B cell (primary cell): ENCODE measurements around the gene MCOLN3. TPM values are rescaled to one million over a fixed set of nuclear protein-coding genes. Genes with fewer than 3 reads are reported as not detected.

Experiments
- ATAC-seq: fragments of 200-7000 bp; cut with Tn5 transposase; one replicate; pipeline ENCODE4 v1.10.0; 2021; ENCODE audit warnings: low read depth, mild to moderate bottlenecking, moderate number of reproducible peaks, moderate library complexity
- CTCF ChIA-PET: fragments of 350-600 bp; sonication (Branson Sonifier 250); formaldehyde crosslinking; loops from one replicate; lab custom pipeline; 2021; ENCODE audit warnings: antibody characterized with exemption, inconsistent platforms; lab: Charles Lee
- POLR2A ChIA-PET: fragments of 350-600 bp; sonication (Branson Sonifier 250); formaldehyde crosslinking; loops from one replicate; lab custom pipeline; 2021; ENCODE audit warnings: antibody characterized with exemption; lab: Charles Lee
- DNase-seq: peaks from one replicate; pipeline ENCODE4 v3.0.0; 2013
- H2AFZ ChIP-seq: 2 replicates; pipeline ENCODE4 v1.6.1; 2012; ENCODE audit warnings: mild to moderate bottlenecking, low read depth, low read length; ENCODE audit not compliant: insufficient read depth, poor library complexity, severe bottlenecking
- H3K27ac ChIP-seq, 2 donors: 1 replicate in 1 of 2; 2 replicates in 1 of 2; pipeline ENCODE4 v1.5.1; 2012 to 2013; ENCODE audit warnings: low read length in 2 of 2, mild to moderate bottlenecking in 2 of 2, moderate library complexity in 1 of 2
- H3K27me3 ChIP-seq, 4 experiments: fragments of 200-600 bp in 1 of 4; sonication (generic) in 1 of 4; replicated peaks in 1 of 4; 1 replicate in 2 of 4; 2 replicates in 2 of 4; pipeline versions ENCODE4 v1.6.1 to v1.7.0; 2013 to 2016; ENCODE audit warnings: low read length in 3 of 4, mild to moderate bottlenecking in 2 of 4, mixed read lengths in 1 of 4, moderate library complexity in 1 of 4; ENCODE audit not compliant: insufficient read depth in 4 of 4, control insufficient read depth in 3 of 4; ENCODE audit errors: control extremely low read depth in 1 of 4
- H3K36me3 ChIP-seq, 2 experiments: replicated peaks in 1 of 2; 1 replicate in 1 of 2; 2 replicates in 1 of 2; pipeline versions ENCODE4 v1.6.1 to v1.7.1; 2013; ENCODE audit warnings: low read length in 1 of 2; ENCODE audit not compliant: insufficient read depth in 2 of 2, control insufficient read depth in 1 of 2; ENCODE audit errors: control extremely low read depth in 1 of 2, extremely low read depth in 1 of 2
- H3K4me1 ChIP-seq, 2 donors: fragments of 200-600 bp in 1 of 2; sonication (generic) in 1 of 2; 1 replicate in 1 of 2; 2 replicates in 1 of 2; pipeline versions ENCODE4 v1.5.1 to v1.6.1; 2013 to 2017; ENCODE audit warnings: low read length in 2 of 2; ENCODE audit not compliant: control insufficient read depth in 2 of 2, insufficient read depth in 2 of 2
- H3K4me2 ChIP-seq: replicated peaks from 2 replicates; pipeline ENCODE3; 2012; ENCODE audit warnings: mild to moderate bottlenecking, low read depth, low read length; ENCODE audit not compliant: poor library complexity, severe bottlenecking
- H3K4me3 ChIP-seq, 5 experiments: fragments of 200-600 bp in 1 of 5; sonication (generic) in 1 of 5; 1 replicate in 3 of 5; 2 replicates in 2 of 5; pipeline versions ENCODE4 v1.5.1 to v1.7.0; 2011 to 2016; ENCODE audit warnings: low read length in 4 of 5, mild to moderate bottlenecking in 4 of 5, low read depth in 2 of 5, control low read depth in 1 of 5, moderate library complexity in 1 of 5; ENCODE audit not compliant: insufficient read depth in 1 of 5; ENCODE audit errors: control extremely low read depth in 1 of 5, extremely low read depth in 1 of 5
- H3K79me2 ChIP-seq: fragments of 200-600 bp; sonication (generic); one replicate; pipeline ENCODE4 v1.6.0; 2016; ENCODE audit warnings: low read length; ENCODE audit not compliant: control insufficient read depth, insufficient read depth
- H3K9ac ChIP-seq: fragments of 200-600 bp; sonication (generic); 2 replicates; pipeline ENCODE4 v1.6.1; 2017; ENCODE audit warnings: mild to moderate bottlenecking, low read length, moderate library complexity
- H3K9me3 ChIP-seq, 3 donors: one replicate each; pipeline versions ENCODE4 v1.6.1 to v1.7.1; 2013; ENCODE audit warnings: low read length in 2 of 3; ENCODE audit not compliant: control insufficient read depth in 2 of 3, insufficient read depth in 1 of 3; ENCODE audit errors: control extremely low read depth in 1 of 3
- H4K20me1 ChIP-seq: 2 replicates; pipeline ENCODE4 v1.6.0; 2012; ENCODE audit warnings: mild to moderate bottlenecking, low read length; ENCODE audit not compliant: insufficient read depth, control insufficient read depth, poor library complexity, severe bottlenecking
- H3K27ac Mint-ChIP-seq: one replicate; pipeline ENCODE4 v1.8.0; 2021; ENCODE audit warnings: mixed read lengths
- H3K27me3 Mint-ChIP-seq: one replicate; pipeline ENCODE4 v1.8.0; 2021; ENCODE audit warnings: mixed read lengths
- H3K4me1 Mint-ChIP-seq: one replicate; pipeline ENCODE4 v1.8.0; 2021; ENCODE audit warnings: mixed read lengths
- H3K4me3 Mint-ChIP-seq: one replicate; pipeline ENCODE4 v1.8.0; 2021; ENCODE audit warnings: mixed read lengths
- H3K9me3 Mint-ChIP-seq: one replicate; pipeline ENCODE4 v1.8.0; 2022; ENCODE audit warnings: mixed read lengths; ENCODE audit not compliant: insufficient read depth
- EZH2 ChIP-seq: IDR thresholded peaks from 2 replicates; pipeline ENCODE4 v1.6.1; 2012; ENCODE audit warnings: borderline replicate concordance, low read depth, mild to moderate bottlenecking, moderate library complexity, low read length; ENCODE audit not compliant: insufficient read depth, poor library complexity, severe bottlenecking
- WGBS: methylation state at CpG from one replicate; pipeline ENCODE4 v1.1.5; 2013; ENCODE audit warnings: missing lambda C conversion rate; ENCODE audit not compliant: insufficient coverage; 5-methylcytosine and 5-hydroxymethylcytosine counted together
- intact Hi-C: fragments of 100-400 bp; cut with micrococcal nuclease; formaldehyde crosslinking; loops from one replicate; pipeline ENCODE4 v1.10.0; 2022
- polyA plus RNA-seq: library from polyadenylated mRNA; depleted of rRNA; stranded (reverse); fragments of >200 nt; gene quantifications from 2 replicates; pipeline ENCODE4 v1.2.3, GENCODE V29; 2012
- total RNA-seq, 2 donors: library from RNA; stranded (reverse); fragments of 120-200 nt in 1 of 2; gene quantifications; 1 replicate in 1 of 2; 2 replicates in 1 of 2; pipeline versions ENCODE4 v1.2.3 to v1.2.4, GENCODE V29; 2013 to 2022
- TF ChIP-seq, protein P1 (sequence below): fragments of 200-600 bp; IDR thresholded peaks from one replicate; pipeline ENCODE4 v1.8.0; 2022; ENCODE audit warnings: antibody characterized with exemption, mild to moderate bottlenecking

Gene MCOLN3
- total and polyA plus RNA-seq, 2 donors (not counting 1 experiment from before 2014, with no cell fraction given), result 0.10 TPM; not detected in 1

DNA sequence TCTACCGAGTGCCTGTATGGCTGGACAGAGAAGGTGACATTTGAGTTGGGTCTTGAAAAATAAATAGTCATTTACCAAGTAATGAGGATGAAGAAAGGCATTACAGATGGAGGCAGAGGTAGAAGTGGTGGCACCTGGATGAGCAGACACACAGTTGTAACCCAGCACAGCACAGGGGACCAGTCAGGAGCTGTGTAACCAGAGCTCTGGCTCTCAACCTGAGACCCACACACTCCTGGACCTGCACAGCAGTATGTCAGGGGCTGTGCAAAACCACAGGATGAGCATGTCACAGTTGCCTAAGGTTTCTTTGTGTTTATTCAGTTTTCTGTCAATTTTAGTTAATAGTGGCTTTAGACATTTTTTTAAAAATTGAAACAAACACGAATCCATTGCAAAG lies 11.3 kb upstream of the MCOLN3 start:
- no peak for TF ChIP-seq EZH2
- TF ChIP-seq, protein P1, sequence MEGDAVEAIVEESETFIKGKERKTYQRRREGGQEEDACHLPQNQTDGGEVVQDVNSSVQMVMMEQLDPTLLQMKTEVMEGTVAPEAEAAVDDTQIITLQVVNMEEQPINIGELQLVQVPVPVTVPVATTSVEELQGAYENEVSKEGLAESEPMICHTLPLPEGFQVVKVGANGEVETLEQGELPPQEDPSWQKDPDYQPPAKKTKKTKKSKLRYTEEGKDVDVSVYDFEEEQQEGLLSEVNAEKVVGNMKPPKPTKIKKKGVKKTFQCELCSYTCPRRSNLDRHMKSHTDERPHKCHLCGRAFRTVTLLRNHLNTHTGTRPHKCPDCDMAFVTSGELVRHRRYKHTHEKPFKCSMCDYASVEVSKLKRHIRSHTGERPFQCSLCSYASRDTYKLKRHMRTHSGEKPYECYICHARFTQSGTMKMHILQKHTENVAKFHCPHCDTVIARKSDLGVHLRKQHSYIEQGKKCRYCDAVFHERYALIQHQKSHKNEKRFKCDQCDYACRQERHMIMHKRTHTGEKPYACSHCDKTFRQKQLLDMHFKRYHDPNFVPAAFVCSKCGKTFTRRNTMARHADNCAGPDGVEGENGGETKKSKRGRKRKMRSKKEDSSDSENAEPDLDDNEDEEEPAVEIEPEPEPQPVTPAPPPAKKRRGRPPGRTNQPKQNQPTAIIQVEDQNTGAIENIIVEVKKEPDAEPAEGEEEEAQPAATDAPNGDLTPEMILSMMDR, result no peak
- Histone ChIP-seq H3K36me3 (no peaks in the 10 kb centered on the region), H3K4me3 (no peak overlapping the region), H3K9me3 (no peaks in the 10 kb centered on the region), H2AFZ (no peak overlapping the region), H3K9ac (no peak overlapping the region), H3K27ac (no peak overlapping the region), H3K4me1 (peaks cover 10 to 13% of the 10 kb centered on the region in 2 donors), H3K27me3 (peaks cover 0 to 5% (median 0%) of the 10 kb centered on the region in 4 experiments), H3K4me2 (no peak overlapping the region), H4K20me1 (no peaks in the 10 kb centered on the region), H3K79me2 (no peaks in the 10 kb centered on the region)
- intact Hi-C loops, result no loop called here
- Mint-ChIP-seq H3K27me3 (peaks cover 17% of the 10 kb centered on the region), H3K27ac (no peak overlapping the region), H3K4me1 (peaks cover 18% of the 10 kb centered on the region), H3K4me3 (no peak overlapping the region), H3K9me3 (no peaks in the 10 kb centered on the region)
- ChIA-PET CTCF (no interaction called here), POLR2A (no interaction called here)
- 100% methylated on average over 1 of the region's 2 CpGs for WGBS
- no peak for ATAC-seq
- no peak for DNase-seq

- no peak for DNase-seq
- H3K4me1 ChIP-seq, result peaks cover 10 to 13% of the 10 kb centered on the region in 2 donors
- TF ChIP-seq EZH2, result no peak
- TF ChIP-seq, protein P1, result no peak
- CTCF ChIA-PET, result interaction anchor here (1.1 kb wide), 1 partner anchor 18 kb away, joined by 3 read pairs; no protein-coding TSS in a partner anchor
- no peak overlapping the region for H3K27ac ChIP-seq
- no peak overlapping the region for H3K9ac ChIP-seq
- Mint-ChIP-seq H3K4me1 (peaks cover 18% of the 10 kb centered on the region), H3K4me3 (no peak overlapping the region), H3K27me3 (peaks cover 13% of the 10 kb centered on the region), H3K27ac (no peak overlapping the region), H3K9me3 (no peaks in the 10 kb centered on the region)
- H3K79me2 ChIP-seq, result no peaks in the 10 kb centered on the region
- H3K4me3 ChIP-seq, result no peak overlapping the region
- intact Hi-C loops, result no loop called here
- no peak overlapping the region for H3K4me2 ChIP-seq
- no peaks in the 10 kb centered on the region for H3K9me3 ChIP-seq
- no peak overlapping the region for H2AFZ ChIP-seq
- no peak for ATAC-seq
- no CpG with 5 or more reads among the region's 1 CpG for WGBS
- no peaks in the 10 kb centered on the region for H3K36me3 ChIP-seq
- H3K27me3 ChIP-seq, result peaks cover 0 to 5% (median 0%) of the 10 kb centered on the region in 4 experiments
- POLR2A ChIA-PET, result no interaction called here
- H4K20me1 ChIP-seq, result no peaks in the 10 kb centered on the region
These were observed 10.5 kb upstream of the MCOLN3 start for GRCh38 chr1:85058786-85059185.
